ENCODE results near the gene CCL25.
"Not testable (repeated sequence)": the region's sequence is repeated elsewhere in the genome, so short reads cannot be mapped to it uniquely, and the experiment has no call there.

Gene CCL25, protein sequence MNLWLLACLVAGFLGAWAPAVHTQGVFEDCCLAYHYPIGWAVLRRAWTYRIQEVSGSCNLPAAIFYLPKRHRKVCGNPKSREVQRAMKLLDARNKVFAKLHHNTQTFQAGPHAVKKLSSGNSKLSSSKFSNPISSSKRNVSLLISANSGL

DNA sequence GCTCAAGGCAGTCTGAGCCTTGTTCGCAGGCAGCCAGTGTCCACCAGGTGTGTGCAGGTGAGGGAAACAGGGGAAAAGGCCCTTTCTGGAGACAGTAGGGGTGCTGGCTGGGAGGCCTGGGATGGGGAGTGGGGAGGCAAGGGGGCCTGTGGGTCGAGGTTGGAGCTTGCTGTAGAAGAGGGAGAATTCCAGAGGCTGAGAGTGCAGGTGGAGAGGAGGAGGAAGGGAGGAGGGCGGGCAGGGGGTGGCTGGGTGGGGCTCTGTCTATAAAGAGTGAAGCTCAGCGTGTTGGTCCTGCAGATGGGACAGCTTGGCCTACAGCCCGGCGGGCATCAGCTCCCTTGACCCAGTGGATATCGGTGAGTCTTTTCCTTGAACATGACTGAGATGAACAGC lies at the start of gene CCL25:
Gene CCL25, plus strand, starts transcription at position 297 of the 396 bp plus-strand sequence. CDS start 290 bp downstream, outside the sequence.
- DNase-seq, result no peak

DNA sequence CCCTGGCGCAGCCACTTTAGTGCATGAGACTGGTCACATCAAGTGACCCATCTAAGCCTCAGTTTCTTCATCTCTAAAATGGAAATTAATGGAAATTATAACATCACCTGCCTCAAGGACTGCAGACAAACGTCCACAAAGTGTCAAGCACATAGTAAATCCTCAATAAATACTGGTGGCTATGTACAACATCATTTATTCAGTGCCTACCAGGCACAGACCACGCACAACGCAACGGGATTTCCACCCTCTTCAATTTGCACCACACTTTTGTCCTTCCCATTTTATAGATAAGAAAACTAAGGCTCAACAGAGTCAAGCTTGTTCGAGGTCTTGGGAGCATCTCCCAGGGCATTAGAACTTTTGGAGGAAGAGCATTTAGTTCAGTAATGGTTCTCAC lies 48.6 kb upstream of the CCL25 start:
- no peak for DNase-seq

DNA sequence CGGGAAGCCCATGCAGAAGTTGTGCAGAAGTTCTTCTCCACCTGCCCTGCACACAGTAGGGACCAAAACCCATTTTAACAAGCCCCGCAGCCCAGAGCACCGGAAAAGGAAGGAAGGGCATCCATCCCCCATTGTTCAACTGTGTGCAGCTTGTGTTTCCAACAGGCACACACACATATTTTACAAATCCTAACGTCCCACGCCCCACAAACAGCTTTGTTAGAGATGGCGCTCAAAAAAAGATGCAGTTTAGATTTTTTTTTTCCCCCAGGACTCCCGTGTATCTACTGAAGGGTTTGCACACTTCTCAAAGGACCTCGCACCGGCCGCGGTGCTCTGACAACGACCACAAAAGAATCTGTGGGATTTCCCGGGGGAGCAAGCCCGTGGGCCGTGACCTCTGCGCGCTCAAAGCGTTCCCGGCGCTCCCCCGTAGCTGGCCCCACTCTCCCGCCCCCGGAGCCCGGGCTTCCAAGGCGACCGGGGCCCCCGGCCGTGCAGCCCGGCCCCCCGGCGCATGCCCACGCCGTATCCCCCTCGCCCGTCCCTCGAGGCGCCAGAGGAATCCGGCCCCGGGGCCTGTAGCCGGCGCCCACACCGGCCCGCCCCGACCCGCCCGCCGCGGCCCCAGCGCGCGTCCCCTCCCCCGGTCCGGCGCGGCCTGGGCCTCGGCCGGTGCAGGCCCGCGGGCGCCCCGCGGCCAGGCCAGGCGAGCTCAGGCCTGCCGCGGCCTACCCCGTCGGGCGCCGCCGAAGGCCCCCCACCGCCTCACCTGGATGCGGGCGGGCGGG lies 47.6 kb upstream of the CCL25 start:
- peak; percentile 33 for DNase-seq

DNA sequence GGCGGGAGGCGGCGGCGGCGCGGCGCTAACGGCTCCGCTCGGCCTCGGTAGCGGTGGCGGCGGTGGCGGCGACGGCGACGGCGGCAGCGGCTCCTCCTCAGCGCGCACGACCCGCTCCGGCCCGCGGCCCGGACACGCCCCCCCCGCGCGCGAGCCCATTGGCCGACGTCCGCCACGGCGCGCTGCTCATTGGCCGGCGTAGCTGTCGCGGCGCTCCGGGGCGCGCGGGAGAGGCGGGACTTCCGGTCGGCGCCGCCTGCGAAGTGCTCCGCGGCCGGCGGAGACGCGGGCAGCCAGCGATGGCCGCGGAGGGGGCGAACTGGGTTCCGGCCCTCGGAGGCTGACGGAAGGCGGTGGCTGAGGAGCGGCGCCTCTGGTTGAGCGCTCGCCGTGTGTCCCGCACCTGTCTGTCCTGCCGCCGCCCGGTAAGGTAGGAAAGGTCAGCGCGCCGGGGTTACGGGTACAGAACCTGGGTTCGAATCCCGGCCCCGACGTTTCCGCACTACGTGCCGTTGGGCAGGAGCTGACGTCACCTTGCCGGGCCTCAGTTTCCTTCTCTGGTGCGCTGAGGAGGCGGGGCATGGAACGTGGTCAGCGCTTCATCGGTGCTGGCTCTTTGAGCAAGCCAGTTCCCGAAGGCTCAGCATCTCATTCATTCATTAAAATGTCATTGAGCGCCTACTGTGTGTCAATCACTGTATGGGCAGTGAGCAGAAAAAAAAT lies 46.9 kb upstream of the CCL25 start, which contains the start of gene ELAVL1:
Gene ELAVL1, minus strand, starts transcription at position 108 of the 723 bp plus-strand sequence. CDS start 13,826 bp downstream, outside the sequence.
- DNase-seq, result peak; percentile 86

DNA sequence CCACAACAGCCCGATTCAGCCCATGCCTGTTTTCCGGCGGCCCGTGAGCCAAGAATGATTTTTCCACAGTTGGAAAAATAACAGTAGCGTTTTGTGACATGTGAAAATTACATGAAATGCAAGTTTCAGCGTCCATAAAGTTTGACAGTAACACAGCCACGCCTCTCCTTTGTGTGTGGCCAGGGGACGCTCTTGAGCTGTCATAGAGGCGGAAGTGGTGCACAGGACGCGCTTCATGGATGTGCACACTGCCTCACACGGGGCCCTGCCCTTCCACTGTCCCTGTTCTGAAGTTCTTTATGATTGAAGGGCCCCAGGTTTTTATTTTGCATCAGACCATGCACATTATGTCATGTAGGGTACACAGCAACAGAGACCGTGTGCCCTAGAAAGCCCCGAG lies 34.8 kb upstream of the CCL25 start:
- DNase-seq, result peak; percentile 17

DNA sequence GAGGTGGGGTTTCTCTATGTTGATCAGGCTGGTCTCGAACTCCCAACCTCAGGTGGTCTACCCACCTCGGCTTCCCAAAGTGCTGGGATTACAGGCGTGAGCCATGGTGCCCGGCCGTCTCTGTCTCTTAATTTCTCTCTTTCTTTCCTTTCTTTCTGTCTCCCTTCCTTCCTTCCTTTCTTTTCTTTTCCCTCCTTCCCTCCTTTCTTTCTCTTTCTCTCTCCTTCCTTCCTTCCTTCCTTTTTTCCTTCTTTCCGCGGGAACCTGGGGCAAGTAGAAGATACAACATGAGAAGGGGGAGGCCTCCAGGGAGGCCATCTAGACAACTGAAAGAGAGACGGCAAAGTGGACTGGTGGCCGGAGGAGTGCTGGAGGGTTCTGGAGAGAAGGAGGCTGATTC lies 31.9 kb upstream of the CCL25 start:
- DNase-seq, result no peak

DNA sequence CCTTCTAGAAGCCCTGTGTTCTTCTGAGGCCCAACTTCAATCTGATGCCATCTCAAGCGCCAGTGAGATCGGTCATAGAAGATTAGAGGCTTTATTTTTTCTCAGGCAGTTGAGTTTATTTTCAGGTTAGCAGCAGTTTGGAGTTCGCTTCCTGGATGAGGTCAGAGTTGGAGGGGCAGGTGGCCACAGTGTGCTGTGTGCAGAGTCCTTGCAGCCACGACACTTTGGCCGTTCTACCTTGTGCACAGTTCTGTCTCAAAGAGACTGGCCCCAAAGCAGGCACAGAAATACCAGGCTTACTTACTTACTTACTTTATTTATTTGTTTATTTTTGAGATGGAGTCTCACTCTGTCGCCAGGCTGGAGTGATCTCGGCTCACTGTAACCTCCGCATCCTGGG lies 31.2 kb upstream of the CCL25 start:
- no peak for DNase-seq

DNA sequence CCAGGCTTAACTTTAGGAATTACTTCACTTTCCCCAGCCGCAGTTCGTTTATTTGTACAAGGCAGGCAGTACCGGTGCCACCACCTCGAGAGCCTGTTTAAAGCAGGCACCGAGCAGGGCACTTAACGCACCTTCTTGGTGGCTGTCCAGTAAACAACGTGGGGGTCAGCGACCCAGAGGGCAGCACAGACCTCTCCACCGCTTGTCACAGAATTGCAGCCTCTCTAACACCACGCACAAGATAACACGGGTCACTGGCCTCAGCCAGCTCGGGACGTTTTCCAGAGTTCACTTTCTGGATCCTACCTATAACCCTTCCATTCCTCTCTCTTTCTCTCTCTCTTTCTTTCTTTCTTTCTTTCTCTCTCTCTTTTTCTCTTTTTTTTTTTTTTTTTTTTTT lies 30.3 kb upstream of the CCL25 start:
- no peak for DNase-seq

DNA sequence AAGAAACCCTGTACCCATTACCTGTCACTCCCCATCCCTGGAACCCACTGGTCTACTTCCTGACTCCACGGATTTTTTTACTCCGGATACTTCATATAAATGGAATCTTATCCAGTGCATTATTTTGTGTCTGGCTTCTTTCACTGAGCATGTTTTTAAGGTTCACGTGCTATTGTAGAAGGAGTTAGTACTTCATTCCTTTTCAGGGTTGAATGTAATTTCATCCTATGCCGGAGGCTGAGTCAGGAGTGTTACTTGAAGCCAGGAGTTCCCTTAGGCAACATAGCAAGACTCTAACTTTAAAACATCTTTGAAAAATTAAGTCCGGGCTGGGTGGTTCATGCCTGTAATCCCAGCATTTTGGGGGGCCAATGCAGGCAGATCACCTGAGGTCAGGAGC lies 29.2 kb upstream of the CCL25 start:
- no peak for DNase-seq

DNA sequence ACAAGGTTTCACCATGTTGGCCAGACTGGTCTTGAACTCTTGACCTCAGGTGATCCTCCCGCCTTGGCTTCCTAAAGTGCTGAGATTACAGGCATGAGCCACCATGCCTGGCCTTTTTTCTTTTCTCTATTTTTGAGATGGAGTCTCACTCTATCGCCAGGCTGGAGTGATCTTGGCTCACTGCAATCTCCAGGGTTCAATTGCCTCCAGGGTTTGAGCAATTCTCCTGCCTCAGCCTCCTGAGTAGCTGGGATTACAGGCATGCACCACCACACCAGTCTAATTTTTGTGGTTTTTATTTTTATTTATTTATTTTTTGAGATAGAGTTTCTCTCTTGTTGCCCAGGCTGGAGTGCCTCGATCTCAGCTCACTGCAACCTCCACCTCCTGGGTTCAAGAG lies 28.3 kb upstream of the CCL25 start:
- not testable (repeated sequence) for DNase-seq

DNA sequence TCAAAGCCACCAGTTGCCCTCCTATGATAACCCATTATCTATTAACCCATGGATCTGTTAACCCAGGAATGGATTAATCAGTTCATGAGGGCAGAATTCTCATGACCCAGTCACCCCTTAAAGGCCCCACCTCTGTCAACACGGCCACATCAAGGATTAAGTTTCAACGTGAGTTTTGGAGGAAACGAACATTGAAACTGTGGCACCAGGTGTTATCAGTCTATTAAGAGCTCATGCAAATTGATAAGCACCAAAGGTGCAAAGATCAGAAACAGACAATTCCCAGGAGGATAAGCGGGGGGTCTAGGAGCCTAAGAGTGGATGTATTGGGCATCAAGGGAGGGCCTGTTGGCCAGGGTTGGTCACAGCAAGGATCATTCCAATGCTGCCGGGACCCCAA lies 27.2 kb upstream of the CCL25 start:
- no peak for DNase-seq

DNA sequence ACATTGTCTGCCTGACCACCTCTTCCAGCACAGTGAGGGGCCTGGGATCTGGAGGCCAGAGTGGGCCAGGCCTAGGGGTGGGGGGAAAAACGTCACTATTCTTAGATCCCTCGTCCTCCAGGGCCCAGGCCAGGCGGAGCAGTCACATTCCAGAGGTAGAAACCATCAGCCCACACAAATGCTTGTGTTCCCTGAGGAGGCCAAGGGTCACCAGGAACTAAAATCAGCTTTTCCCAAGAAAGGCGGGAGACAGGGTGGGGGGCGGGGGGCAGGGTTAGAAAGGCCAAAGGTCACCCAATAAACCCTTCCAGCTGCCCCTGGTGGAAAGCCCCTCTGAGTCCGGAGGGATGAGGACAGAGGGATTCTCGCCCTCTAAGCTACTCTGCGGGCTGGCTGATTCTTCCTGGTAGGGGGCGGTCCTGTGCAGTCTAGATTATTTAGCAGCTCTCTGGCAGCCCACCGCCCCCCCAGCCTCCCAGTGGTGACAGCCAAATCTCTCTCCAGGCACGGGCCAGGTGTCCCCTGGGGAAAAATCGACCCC lies 23.5 kb upstream of the CCL25 start:
- DNase-seq, result no peak

DNA sequence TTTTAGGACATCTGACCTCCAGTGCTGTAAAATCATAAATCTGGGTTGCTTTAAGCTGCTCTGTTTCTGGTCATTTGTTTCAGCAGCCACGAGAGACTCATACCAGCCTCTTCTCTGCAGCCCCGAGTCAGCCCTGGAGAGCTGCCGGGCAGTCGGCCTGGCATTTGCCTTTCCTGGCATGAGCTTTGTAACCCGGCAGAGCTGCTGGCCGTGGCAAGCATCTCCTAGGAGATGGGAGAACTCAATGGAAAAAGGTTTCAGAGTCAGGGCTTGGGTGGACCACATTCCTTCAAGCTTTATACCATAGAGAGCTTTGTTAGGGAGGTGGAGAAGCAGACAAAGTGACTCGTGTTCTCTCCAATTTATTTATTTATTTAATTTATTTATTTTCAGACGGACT lies 21.6 kb upstream of the CCL25 start:
- DNase-seq, result no peak

DNA sequence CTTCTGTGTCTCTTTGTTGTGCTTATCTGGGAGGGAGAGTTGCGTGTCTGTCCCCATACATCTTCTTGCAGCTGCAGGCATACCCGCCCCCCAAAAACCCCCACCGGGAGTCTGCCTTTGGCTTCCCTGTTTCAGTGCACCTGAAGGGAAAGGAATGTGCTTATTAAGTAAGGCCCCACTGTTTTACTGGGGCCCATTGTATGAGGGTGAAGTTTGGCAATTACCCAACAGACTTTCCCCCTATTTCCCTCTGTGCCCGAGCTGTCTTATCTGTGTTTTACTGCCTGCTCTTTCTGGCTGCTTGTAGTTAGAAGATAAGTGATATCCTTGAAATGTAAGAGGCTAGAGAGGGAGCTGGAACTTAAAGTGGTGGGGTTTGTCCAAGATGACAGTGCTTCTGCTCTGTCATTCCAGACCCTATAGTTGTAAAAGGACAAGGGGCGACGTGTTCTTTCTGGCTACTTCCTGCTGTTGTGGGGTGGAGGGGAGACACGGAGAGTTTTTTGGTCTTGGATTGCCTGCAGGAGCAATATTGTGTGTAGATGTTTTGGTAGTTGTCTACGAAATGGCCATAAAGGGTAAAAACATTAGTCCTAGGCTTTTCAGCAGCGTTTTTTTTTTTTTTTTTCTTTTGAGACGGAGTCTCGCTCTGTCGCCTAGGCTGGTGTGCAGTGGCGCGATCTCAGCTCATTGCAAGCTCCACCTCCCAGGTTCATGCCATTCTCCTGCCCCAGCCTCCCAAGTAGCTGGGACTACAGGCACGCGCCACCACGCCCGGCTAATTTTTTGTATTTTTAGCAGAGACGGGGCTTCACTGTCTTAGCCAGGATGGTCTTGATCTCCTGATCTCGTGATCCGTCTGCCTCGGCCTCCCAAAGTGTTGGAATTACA lies 19.0 kb upstream of the CCL25 start:
- not testable (repeated sequence) for DNase-seq

DNA sequence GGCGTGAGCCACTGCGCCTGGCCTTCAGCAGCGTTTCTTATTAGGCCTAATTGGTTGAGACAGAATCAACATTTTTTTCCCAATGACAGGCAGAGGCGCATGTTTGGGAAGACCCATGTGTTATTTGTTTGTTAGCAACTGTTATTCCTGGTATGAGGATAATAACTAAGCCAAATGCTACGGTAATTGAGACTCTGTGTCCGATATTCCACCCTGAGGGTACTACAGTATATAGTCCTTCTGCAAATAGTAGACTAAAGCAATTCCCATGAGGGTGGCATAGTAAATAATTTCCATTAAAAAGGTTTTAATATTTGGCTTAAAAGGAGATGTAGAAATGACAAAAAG lies 18.4 kb upstream of the CCL25 start:
- no peak for DNase-seq

DNA sequence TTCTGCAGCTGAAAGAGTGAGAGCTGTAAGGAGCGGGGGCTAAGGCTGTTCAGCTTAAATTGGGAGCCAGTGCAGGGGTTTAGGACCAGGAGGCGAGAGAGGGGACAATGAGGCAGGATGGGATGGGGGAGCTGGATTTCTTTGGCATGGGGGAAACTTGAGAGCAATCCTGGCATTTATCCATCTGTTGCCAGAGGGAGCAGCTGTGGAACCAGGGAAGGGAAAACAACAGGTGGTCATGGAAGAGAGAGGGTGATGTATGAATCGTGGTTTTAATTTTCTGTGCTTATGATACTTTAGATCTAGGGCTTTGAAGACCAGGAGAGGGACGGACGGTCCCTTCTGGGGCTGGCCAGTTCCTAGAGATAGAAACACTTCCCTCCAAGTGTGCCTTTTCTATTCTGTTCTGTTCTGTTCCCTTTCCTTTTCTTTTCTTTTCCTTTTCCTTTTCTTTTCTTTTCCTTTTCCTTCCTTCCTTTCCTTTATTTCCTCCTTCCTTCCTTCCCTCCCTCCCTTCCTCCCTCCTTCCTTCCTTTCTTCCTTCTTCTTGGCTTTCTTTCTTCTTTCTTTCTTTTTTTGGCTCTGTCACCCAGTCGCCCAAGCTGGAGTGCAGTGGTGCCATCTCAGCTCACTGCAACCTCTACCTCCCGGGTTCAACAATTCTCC lies 16.0 kb upstream of the CCL25 start:
- DNase-seq, result no peak

DNA sequence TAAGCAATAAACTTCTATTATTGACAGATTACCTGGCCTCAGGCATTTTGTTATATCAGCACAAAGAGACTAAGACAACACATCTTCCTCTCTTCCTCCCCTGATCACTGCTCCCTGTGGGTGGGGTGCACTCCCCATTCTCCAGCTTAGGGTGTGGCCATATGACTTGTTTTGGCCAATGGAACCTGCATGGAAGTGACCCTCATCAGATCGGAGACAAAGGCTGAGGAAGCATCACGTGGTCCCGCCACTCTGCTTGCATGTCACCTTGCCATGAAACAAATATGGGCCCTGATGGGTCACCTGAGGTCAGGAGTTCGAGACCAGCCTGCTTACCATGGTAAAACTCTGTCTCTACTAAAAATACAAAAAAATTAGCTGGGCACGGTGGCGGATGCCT lies 13.7 kb upstream of the CCL25 start:
- no peak for DNase-seq

DNA sequence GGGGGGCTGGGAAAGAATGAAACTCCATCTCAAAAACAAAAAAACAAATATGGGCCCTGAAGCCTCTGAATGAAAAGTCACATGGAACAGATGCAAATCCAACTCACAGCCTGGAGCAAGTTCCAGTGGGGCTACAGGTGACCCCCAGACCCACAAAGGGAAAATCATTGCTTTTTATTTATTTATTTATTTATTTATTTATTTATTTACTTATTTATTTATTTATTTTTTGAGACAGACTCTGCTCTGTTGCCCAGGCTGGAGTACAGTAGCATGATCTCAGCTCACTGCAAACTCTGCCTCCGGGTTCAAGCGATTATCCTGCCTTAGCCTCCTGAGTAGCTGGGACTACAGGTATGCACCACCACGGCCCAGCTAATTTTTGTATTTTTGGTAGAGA lies 13.3 kb upstream of the CCL25 start:
- no peak for DNase-seq

DNA sequence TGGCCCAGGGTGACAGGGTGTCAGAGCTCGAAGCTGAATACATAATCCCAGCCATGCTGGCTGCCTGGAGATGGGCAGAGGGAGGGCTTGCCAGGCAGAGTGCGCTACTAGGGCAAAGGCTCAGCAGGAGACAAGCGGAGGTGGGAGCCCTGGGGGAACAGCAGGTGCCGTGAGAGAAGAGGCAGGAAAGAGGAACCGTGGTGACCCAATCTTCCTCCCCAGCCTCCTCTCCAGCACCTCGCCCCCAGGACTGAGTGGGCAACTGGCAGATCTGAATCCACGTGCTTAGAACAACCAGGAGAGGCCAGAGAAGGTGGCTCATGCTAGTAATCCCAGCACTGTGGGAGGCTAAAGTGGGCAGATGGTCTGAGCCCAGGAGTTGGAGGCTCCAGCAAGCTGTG lies 11.0 kb upstream of the CCL25 start:
- no peak for DNase-seq

DNA sequence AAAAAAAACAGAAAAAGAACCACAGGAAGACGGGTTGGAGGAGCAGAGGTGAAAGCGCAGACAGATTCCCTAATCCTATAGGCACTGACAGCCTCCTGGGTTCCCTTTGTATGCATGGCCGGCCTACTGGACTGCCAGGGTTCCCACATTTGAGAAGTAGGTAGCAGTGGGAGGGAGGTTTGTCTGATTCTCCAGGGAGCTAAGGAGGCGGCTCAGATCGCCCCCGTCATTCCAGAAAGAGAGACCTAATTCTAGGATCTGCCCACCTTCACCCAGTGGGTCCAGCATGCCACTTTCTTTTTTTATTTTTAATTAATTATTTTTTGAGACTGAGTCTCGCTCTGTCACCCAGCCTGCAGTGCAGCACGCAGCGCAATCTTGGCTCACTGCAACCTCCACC lies 9.7 kb upstream of the CCL25 start:
- DNase-seq, result no peak

DNA sequence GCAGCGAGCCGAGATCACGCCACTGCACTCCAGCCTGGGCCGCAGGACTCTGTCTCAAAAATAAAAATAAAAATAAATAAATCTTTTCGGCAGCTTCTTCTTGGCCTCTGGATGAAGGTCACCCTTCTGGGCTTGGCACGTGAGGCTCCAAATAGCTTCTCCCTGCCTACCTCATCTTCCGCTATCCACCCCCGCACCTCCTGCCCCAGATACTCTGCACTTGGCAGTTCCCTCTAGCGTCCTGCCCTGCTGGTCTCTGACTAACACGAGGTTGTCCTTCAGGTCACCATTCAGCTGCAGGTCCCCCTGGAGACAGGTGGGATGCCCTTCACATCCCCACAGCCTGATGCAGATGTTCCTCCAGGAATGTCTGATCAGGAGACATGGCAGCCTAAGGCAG lies 8.5 kb upstream of the CCL25 start:
- no peak for DNase-seq

DNA sequence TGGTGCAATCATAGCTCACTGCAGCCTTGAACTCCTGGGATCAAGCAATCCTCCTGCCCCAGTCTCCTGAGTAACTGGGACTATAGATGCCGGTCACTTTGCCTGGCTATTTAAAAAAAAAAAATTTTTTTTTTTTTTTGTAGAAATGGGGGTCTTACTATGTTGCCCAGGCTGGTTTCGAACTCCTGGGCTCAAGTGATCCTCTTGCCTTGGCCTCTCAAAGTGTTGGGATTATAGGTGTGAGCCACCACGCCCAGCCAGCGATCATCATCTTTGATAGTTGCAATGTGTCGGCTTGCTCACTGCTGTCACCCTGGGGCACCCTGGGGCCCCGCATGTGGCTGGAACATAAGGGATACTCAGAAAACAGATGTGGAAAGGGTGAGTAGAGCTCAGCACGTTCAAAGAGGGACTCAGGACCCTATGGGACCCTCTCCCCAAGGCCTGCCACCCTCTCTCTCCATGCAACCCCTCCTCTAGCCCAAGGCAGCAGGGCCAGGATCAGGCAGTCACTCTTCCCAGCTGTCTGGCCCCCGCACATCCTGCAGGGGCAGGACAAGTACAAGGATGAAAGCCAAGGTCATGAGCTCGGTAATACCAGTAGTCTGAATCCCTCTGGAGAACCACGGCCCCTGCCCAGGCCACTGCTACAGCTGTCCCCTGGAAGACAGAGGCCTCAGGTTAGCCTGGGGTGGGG lies 6.5 kb upstream of the CCL25 start:
- DNase-seq, result no peak

Measured in stimulated activated naive CD4-positive, alpha-beta T cell treated with Interleukin-2 at 50 U/mL for 16 hours (primary cell).